Peyer's patch (tissue), 4 donors: ENCODE results near the gene DEPP1. TPM values are rescaled to one million over a fixed set of nuclear protein-coding genes. Genes with fewer than 3 reads are reported as not detected.

Experiments used
- DNase-seq, 3 donors: peaks; one replicate each; pipeline ENCODE4 v3.0.0-alpha.2; 2017 to 2019
- H3K27ac ChIP-seq, 4 donors: fragments of 200-600 bp; sonication (generic); one replicate each; pipeline ENCODE4 v1.5.1; 2016 to 2019
- H3K27me3 ChIP-seq, 2 donors: fragments of 200-600 bp; sonication (generic); one replicate each; pipeline ENCODE4 v1.5.1; 2019
- H3K36me3 ChIP-seq, 3 donors: fragments of 200-600 bp; sonication (generic); one replicate each; pipeline ENCODE4 v1.5.1; 2016 to 2019
- H3K4me1 ChIP-seq, 4 donors: fragments of 200-600 bp; sonication (generic); one replicate each; pipeline ENCODE4 v1.5.1; 2016 to 2019
- H3K4me3 ChIP-seq, 4 donors: fragments of 200-600 bp; sonication (generic); 1 replicate in 3 of 4; 2 replicates in 1 of 4; pipeline ENCODE4 v1.5.1; 2016 to 2019; ENCODE audit warnings: mild to moderate bottlenecking in 1 of 4
- H3K9me3 ChIP-seq, 4 donors: fragments of 200-600 bp; sonication (generic); one replicate each; pipeline ENCODE4 v1.5.1; 2016 to 2019; ENCODE audit warnings: mild to moderate bottlenecking in 1 of 4
- POLR2A ChIP-seq, 2 donors: fragments of 450-650 bp; IDR thresholded peaks; one replicate each; pipeline ENCODE4 v1.5.1; 2017; ENCODE audit warnings: antibody characterized with exemption in 2 of 2, mild to moderate bottlenecking in 2 of 2, moderate library complexity in 2 of 2
- total RNA-seq, 4 donors: library from RNA; depleted of rRNA; stranded (reverse); fragments of >200 nt; gene quantifications; one replicate each; pipeline ENCODE4 v1.1.0, GENCODE V29; 2016
- TF ChIP-seq, protein P1 (sequence below), 6 experiments: fragments of 450-650 bp in 4 of 6; fragments of 200-600 bp in 2 of 6; sonication (generic) in 1 of 6; IDR thresholded peaks; one replicate each; pipeline ENCODE4 v1.5.1; 2017 to 2019; ENCODE audit warnings: antibody characterized with exemption in 6 of 6, mild to moderate bottlenecking in 3 of 6, moderate library complexity in 1 of 6

The DEPP1 gene
- total RNA-seq, 4 donors from 2014 or later = 3.9 to 96.0 (median 49.8) TPM

GRCh38 chr10:44969854-44970253 is 8.8 kb downstream of the DEPP1 start:
- no peaks in the 10 kb centered on the region for H3K9me3 ChIP-seq
- H3K27ac ChIP-seq = no peak overlapping the region
- TF ChIP-seq, protein P1, sequence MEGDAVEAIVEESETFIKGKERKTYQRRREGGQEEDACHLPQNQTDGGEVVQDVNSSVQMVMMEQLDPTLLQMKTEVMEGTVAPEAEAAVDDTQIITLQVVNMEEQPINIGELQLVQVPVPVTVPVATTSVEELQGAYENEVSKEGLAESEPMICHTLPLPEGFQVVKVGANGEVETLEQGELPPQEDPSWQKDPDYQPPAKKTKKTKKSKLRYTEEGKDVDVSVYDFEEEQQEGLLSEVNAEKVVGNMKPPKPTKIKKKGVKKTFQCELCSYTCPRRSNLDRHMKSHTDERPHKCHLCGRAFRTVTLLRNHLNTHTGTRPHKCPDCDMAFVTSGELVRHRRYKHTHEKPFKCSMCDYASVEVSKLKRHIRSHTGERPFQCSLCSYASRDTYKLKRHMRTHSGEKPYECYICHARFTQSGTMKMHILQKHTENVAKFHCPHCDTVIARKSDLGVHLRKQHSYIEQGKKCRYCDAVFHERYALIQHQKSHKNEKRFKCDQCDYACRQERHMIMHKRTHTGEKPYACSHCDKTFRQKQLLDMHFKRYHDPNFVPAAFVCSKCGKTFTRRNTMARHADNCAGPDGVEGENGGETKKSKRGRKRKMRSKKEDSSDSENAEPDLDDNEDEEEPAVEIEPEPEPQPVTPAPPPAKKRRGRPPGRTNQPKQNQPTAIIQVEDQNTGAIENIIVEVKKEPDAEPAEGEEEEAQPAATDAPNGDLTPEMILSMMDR (IDR thresholded peaks at IDR 0.05) = no peak
- TF ChIP-seq POLR2A (IDR thresholded peaks at IDR 0.05) = no peak
- H3K36me3 ChIP-seq = peaks cover 0 to 18% (median 0%) of the 10 kb centered on the region in 3 donors
- no peaks in the 10 kb centered on the region for H3K27me3 ChIP-seq
- no peak overlapping the region for H3K4me3 ChIP-seq
- peaks cover 8 to 43% (median 28%) of the 10 kb centered on the region in 4 donors for H3K4me1 ChIP-seq
- DNase-seq = peak in 1 of 3 donors; percentile 48

- Histone ChIP-seq H3K4me1 (peaks cover 1 to 49% (median 28%) of the 10 kb centered on the region in 4 donors), H3K4me3 (no peak overlapping the region), H3K36me3 (peaks cover 0 to 18% (median 0%) of the 10 kb centered on the region in 3 donors), H3K9me3 (no peaks in the 10 kb centered on the region), H3K27ac (peak overlapping the region in 2 of 4 donors; percentile 29 to 34), H3K27me3 (no peaks in the 10 kb centered on the region)
- no peak for TF ChIP-seq POLR2A (IDR thresholded peaks at IDR 0.05)
- TF ChIP-seq, protein P1 (IDR thresholded peaks at IDR 0.05) = no peak
- DNase-seq = no peak
These were observed 9.9 kb downstream of the DEPP1 start for GRCh38 chr10:44968500-44969400.

DNA sequence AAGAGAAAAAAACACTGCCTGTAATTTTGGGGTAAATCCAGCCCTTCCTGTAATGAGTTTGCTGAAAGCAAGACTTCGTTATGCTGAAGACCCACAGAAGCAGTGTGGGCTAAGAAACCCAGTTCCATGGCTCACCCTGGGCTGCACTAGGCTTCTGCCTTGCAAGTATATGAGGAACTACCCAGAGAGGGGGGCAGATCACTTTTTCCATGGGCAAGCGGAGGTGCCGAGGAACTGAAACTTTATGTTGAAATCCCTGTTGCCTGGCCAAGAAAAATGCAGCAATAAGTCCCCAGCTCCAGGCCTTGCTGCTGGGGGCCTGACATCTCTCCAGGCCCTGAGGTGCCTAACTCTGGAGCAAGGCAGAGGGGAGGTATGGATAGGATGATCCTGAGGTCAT is 10.5 kb downstream of the DEPP1 start:
- Histone ChIP-seq H3K36me3 (peaks cover 0 to 18% (median 0%) of the 10 kb centered on the region in 3 donors), H3K9me3 (no peaks in the 10 kb centered on the region), H3K4me3 (no peak overlapping the region), H3K27ac (peak overlapping the region; percentile 5 to 48 (median 27)), H3K27me3 (no peaks in the 10 kb centered on the region), H3K4me1 (peaks cover 4 to 45% (median 30%) of the 10 kb centered on the region in 4 donors)
- DNase-seq = peak in 2 of 3 donors; percentile 57 to 72
- TF ChIP-seq POLR2A (IDR thresholded peaks at IDR 0.05) = no peak
- TF ChIP-seq, protein P1 (IDR thresholded peaks at IDR 0.05) = no peak

GRCh38 chr10:44967616-44968015 is 11.0 kb downstream of the DEPP1 start:
- TF ChIP-seq, protein P1 (IDR thresholded peaks at IDR 0.05) = no peak
- TF ChIP-seq POLR2A (IDR thresholded peaks at IDR 0.05) = no peak
- Histone ChIP-seq H3K4me1 (peaks cover 4 to 45% (median 33%) of the 10 kb centered on the region in 4 donors), H3K4me3 (no peak overlapping the region), H3K27ac (peak overlapping the region; percentile 5 to 48 (median 27)), H3K27me3 (no peaks in the 10 kb centered on the region), H3K9me3 (no peaks in the 10 kb centered on the region), H3K36me3 (peaks cover 0 to 18% (median 0%) of the 10 kb centered on the region in 3 donors)
- DNase-seq = no peak

DNA sequence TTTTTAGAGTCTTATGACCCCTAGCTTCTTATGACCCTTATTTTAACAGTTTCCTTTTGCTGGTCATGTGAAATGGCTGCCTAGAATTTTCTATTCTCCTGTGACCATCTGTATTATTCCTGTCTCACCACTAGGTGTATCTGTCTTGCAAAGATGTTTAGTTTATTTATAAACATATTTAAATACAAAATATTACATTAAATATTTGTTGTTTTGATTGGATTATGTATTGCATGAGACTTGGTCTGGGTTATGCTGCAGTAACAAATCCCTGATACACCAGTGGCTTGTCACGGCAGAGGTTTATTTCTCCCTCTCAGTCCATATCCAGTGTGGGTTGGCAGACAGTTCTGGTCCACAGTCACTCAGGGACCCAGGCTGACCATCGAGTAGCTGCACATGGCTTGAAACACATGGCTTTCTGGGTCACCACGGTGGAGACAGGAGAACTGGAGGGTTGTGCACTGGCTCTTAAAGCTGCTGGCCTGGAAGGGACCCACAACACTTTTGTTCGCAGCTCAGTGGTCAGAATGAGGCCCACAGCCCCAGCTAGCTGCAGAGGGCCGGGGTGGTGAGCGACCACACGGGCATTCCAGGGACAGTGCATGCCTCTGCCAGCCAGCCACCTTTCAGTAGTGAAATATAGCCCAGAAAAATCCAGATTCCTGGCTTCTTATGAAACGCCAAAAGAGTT is 11.6 kb downstream of the DEPP1 start:
- Histone ChIP-seq H3K36me3 (peaks cover 0 to 18% (median 0%) of the 10 kb centered on the region in 3 donors), H3K27ac (peak overlapping the region in 2 of 4 donors; percentile 20 to 48), H3K4me3 (no peak overlapping the region), H3K9me3 (no peaks in the 10 kb centered on the region), H3K4me1 (peaks cover 4 to 45% (median 33%) of the 10 kb centered on the region in 4 donors), H3K27me3 (no peaks in the 10 kb centered on the region)
- no peak for DNase-seq
- TF ChIP-seq, protein P1 (IDR thresholded peaks at IDR 0.05) = peak in 3 of 6 experiments; percentile 16 to 22 (median 19)
- no peak for TF ChIP-seq POLR2A (IDR thresholded peaks at IDR 0.05)
